Activated naive CD8-positive, alpha-beta T cell treated with anti-CD3 and anti-CD28 coated beads, Interleukin-2, amount 10 ng/mL, durations not matched to agents 7 days and 5 days (primary cell): ENCODE results near the gene OMP. TPM values are rescaled to one million over a fixed set of nuclear protein-coding genes. Genes with fewer than 3 reads are reported as not detected.

Experiments
- ATAC-seq: fragments of 150-1000 bp; cut with Tn5 transposase; one replicate; pipeline ENCODE4 v1.10.0; 2021; ENCODE audit warnings: low read depth, moderate library complexity
- POLR2A ChIA-PET: fragments of 350-600 bp; sonication (Branson Sonifier 250); formaldehyde crosslinking; loops from one replicate; lab custom pipeline; 2021; ENCODE audit warnings: antibody characterized with exemption; lab: Charles Lee
- DNase-seq: peaks from one replicate; pipeline ENCODE4 v3.0.0; 2021
- H3K27ac Mint-ChIP-seq: one replicate; pipeline ENCODE4 v1.8.0; 2022; ENCODE audit warnings: mild to moderate bottlenecking, mixed read lengths
- H3K27me3 Mint-ChIP-seq: one replicate; pipeline ENCODE4 v1.8.0; 2022; ENCODE audit warnings: mild to moderate bottlenecking, moderate library complexity, mixed read lengths
- H3K36me3 Mint-ChIP-seq: one replicate; pipeline ENCODE4 v1.8.0; 2021; ENCODE audit warnings: mild to moderate bottlenecking, mixed read lengths
- H3K4me1 Mint-ChIP-seq: one replicate; pipeline ENCODE4 v1.8.0; 2021; ENCODE audit warnings: mixed read lengths
- H3K4me3 Mint-ChIP-seq: one replicate; pipeline ENCODE4 v1.8.0; 2022; ENCODE audit warnings: mild to moderate bottlenecking, moderate library complexity, mixed read lengths
- H3K9me3 Mint-ChIP-seq: one replicate; pipeline ENCODE4 v1.8.0; 2021; ENCODE audit warnings: mixed read lengths
- total RNA-seq, 2 experiments: library from RNA; stranded (reverse); gene quantifications; one replicate each; pipeline ENCODE4 v1.2.3, GENCODE V29; 2021

The OMP gene
- total RNA-seq, 2 experiments from 2014 or later = not detected

GRCh38 chr11:77140231-77140851 is 37.7 kb downstream of the OMP start:
- Mint-ChIP-seq H3K9me3 (no peaks in the 10 kb centered on the region), H3K36me3 (no peaks in the 10 kb centered on the region), H3K27ac (no peak overlapping the region), H3K4me1 (peaks cover 25% of the 10 kb centered on the region), H3K27me3 (peaks cover 63% of the 10 kb centered on the region), H3K4me3 (no peak overlapping the region)
- POLR2A ChIA-PET = no interaction called here
- DNase-seq (no peak), ATAC-seq (no peak)

GRCh38 chr11:77141034-77141433 is 38.4 kb downstream of the OMP start:
- peaks cover 60% of the 10 kb centered on the region for H3K27me3 Mint-ChIP-seq
- DNase-seq (no peak), ATAC-seq (no peak)
- POLR2A ChIA-PET = no interaction called here
- H3K36me3 Mint-ChIP-seq = no peaks in the 10 kb centered on the region
- no peaks in the 10 kb centered on the region for H3K9me3 Mint-ChIP-seq
- H3K4me3 Mint-ChIP-seq = no peak overlapping the region
- peaks cover 22% of the 10 kb centered on the region for H3K4me1 Mint-ChIP-seq
- H3K27ac Mint-ChIP-seq = no peak overlapping the region

- H3K27ac Mint-ChIP-seq = no peak overlapping the region
- ATAC-seq (no peak), DNase-seq (no peak)
- peaks cover 22% of the 10 kb centered on the region for H3K4me1 Mint-ChIP-seq
- H3K9me3 Mint-ChIP-seq = no peaks in the 10 kb centered on the region
- H3K27me3 Mint-ChIP-seq = peaks cover 59% of the 10 kb centered on the region
- H3K36me3 Mint-ChIP-seq = no peaks in the 10 kb centered on the region
- H3K4me3 Mint-ChIP-seq = no peak overlapping the region
- POLR2A ChIA-PET = no interaction called here
These were observed 38.8 kb downstream of the OMP start for GRCh38 chr11:77141475-77141874.

- Mint-ChIP-seq H3K4me1 (peaks cover 20% of the 10 kb centered on the region), H3K27ac (peak overlapping the region; percentile 3), H3K36me3 (no peaks in the 10 kb centered on the region), H3K4me3 (peak overlapping the region; percentile 8), H3K27me3 (peaks cover 59% of the 10 kb centered on the region), H3K9me3 (no peaks in the 10 kb centered on the region)
- POLR2A ChIA-PET = no interaction called here
- peak; percentile 75 for ATAC-seq
- no peak for DNase-seq
These were observed 39.7 kb downstream of the OMP start for GRCh38 chr11:77142091-77142975.

GRCh38 chr11:77143405-77144020 is 40.9 kb downstream of the OMP start:
- H3K4me1 Mint-ChIP-seq = peaks cover 26% of the 10 kb centered on the region
- H3K9me3 Mint-ChIP-seq = no peaks in the 10 kb centered on the region
- ATAC-seq = no peak
- peaks cover 58% of the 10 kb centered on the region for H3K27me3 Mint-ChIP-seq
- H3K36me3 Mint-ChIP-seq = no peaks in the 10 kb centered on the region
- POLR2A ChIA-PET = no interaction called here
- H3K4me3 Mint-ChIP-seq = no peak overlapping the region
- DNase-seq = no peak
- no peak overlapping the region for H3K27ac Mint-ChIP-seq

GRCh38 chr11:77144196-77144856 is 41.7 kb downstream of the OMP start:
- Mint-ChIP-seq H3K4me1 (peaks cover 28% of the 10 kb centered on the region), H3K4me3 (no peak overlapping the region), H3K9me3 (no peaks in the 10 kb centered on the region), H3K27me3 (peaks cover 52% of the 10 kb centered on the region), H3K27ac (no peak overlapping the region), H3K36me3 (no peaks in the 10 kb centered on the region)
- DNase-seq = no peak
- ATAC-seq = no peak
- POLR2A ChIA-PET = no interaction called here

- ATAC-seq (no peak), DNase-seq (no peak)
- Mint-ChIP-seq H3K27me3 (peaks cover 50% of the 10 kb centered on the region), H3K27ac (peak overlapping the region; percentile 5), H3K9me3 (no peaks in the 10 kb centered on the region), H3K4me3 (no peak overlapping the region), H3K4me1 (peaks cover 28% of the 10 kb centered on the region), H3K36me3 (no peaks in the 10 kb centered on the region)
- POLR2A ChIA-PET = no interaction called here
These were observed 42.3 kb downstream of the OMP start for GRCh38 chr11:77144857-77145428.

- DNase-seq (no peak), ATAC-seq (no peak)
- Mint-ChIP-seq H3K27ac (no peak overlapping the region), H3K4me1 (peaks cover 29% of the 10 kb centered on the region), H3K27me3 (peaks cover 53% of the 10 kb centered on the region), H3K9me3 (no peaks in the 10 kb centered on the region), H3K4me3 (no peak overlapping the region), H3K36me3 (no peaks in the 10 kb centered on the region)
- POLR2A ChIA-PET = interaction anchor here (0.6 kb wide), 1 partner anchor 885 kb away, joined by 3 read pairs; no protein-coding TSS in a partner anchor
These were observed 43.8 kb downstream of the OMP start for GRCh38 chr11:77146261-77147035.

GRCh38 chr11:77147036-77147315 is 44.3 kb downstream of the OMP start:
- H3K4me3 Mint-ChIP-seq = no peak overlapping the region
- no peaks in the 10 kb centered on the region for H3K9me3 Mint-ChIP-seq
- DNase-seq = no peak

GRCh38 chr11:77147668-77148321 is 45.2 kb downstream of the OMP start:
- Mint-ChIP-seq H3K27ac (no peak overlapping the region), H3K4me1 (peaks cover 29% of the 10 kb centered on the region), H3K27me3 (peaks cover 49% of the 10 kb centered on the region), H3K9me3 (no peaks in the 10 kb centered on the region), H3K36me3 (no peaks in the 10 kb centered on the region), H3K4me3 (peak overlapping the region; percentile 58)
- DNase-seq = peak; percentile 62
- peak; percentile 46 for ATAC-seq
- POLR2A ChIA-PET = no interaction called here

More at GRCh38 chr11:77147036-77147315, 44.3 kb downstream of the OMP start:
- POLR2A ChIA-PET = no interaction called here
- Mint-ChIP-seq H3K4me1 (peaks cover 29% of the 10 kb centered on the region), H3K27me3 (peaks cover 48% of the 10 kb centered on the region), H3K27ac (no peak overlapping the region), H3K36me3 (no peaks in the 10 kb centered on the region)
- no peak for ATAC-seq

- no peaks in the 10 kb centered on the region for H3K9me3 Mint-ChIP-seq
These were observed 46.5 kb downstream of the OMP start for GRCh38 chr11:77148963-77149715.

More at GRCh38 chr11:77148963-77149715, 46.5 kb downstream of the OMP start:
- no peak for ATAC-seq
- peaks cover 46% of the 10 kb centered on the region for H3K27me3 Mint-ChIP-seq
- peaks cover 32% of the 10 kb centered on the region for H3K4me1 Mint-ChIP-seq
- peak overlapping the region; percentile 14 for H3K4me3 Mint-ChIP-seq
- POLR2A ChIA-PET = no interaction called here
- DNase-seq = no peak
- H3K36me3 Mint-ChIP-seq = no peaks in the 10 kb centered on the region
- no peak overlapping the region for H3K27ac Mint-ChIP-seq
